GM19468 (cell line): ENCODE measurements around the gene OTUB1.
A peak's percentile ranks its signal among the peaks of the same experiment; 100 is the strongest.

Source experiments
- ATAC-seq: cut with Tn5 transposase; IDR thresholded peaks from one replicate; pipeline ENCODE4 v1.9.1; 2021; ENCODE audit warnings: mild to moderate bottlenecking, moderate library complexity, moderate number of reproducible peaks; ENCODE audit not compliant: unreplicated experiment; ENCODE audit errors: extremely low read depth

The OTUB1 gene

DNA sequence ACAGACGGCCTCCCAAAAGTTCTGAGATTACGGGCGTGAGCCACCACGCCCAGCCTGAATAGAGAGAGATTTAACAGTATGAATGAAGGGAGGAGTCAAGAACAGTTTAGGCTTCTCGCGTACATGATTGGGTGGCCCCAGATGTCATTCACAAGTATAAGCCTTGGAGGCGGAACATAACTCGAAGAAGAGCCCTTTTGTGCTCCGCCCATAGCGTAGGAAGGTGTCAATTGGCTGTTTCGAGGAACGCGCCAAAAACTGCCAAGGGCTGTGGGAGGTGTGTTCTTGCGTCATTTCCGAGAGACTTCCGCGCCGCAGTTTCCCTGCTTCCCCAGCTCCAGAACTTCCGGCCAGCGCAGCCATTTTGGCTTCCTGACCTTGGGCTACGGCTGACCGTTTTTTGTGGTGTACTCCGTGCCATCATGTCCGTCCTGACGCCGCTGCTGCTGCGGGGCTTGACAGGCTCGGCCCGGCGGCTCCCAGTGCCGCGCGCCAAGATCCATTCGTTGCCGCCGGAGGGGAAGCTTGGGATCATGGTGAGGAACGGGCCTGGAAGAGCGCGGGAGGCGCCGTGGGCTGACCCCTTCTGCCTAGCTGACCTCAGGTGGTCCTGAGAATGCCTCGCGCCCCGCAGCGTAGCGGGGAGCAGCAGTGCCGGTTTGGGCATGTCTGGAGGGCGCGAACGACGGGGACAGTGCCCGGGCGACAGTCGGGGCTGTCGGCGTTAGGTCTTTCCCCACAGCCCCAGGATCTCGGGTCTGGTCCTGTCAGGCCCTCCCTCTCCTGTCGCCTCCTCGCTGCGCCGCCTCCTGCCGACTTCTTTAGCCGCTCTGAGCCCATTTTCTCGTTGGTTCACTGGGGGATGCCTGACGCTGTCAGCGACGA, 11.7 kb upstream of the OTUB1 start, which contains the start of gene COX8A:
Gene COX8A, plus strand, starts transcription at position 362 of the 885 bp plus-strand sequence. Its CDS starts 61 bp downstream, at position 423.
- ATAC-seq = peak; percentile 91

DNA sequence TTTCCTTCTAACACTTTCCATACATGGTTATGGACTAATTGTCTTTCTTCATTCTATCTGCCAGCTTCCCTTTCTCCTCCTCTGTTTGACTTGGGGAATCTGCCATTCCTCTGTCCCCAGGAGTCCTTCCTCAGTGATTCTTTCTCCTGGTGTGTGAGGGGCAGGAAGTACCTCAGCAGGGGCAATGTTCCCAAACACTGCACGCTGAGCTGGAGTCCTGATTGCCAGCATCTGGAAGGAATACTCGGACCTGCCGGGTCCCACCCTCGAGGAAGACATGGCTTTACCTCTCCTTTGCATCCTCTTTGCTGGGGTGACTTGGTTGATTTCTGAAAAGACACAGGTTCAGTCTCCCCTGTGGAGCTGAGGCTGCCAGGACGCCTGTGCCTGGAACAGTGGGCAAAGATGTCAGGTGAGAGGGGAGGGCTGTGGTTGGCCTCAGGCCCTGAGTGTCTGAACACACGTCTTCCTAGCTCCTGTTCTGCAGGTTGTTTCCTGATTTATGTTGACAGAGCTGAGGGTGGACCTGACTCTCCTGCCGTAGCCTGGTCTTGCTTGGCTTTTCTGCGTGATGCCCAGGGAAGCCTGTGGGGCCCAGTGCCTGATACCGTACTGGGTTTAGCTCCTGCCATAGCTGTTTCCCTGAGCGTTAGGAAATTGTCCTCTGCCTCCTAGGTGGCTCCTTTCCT, 7.5 kb upstream of the OTUB1 start:
- no peak for ATAC-seq

DNA sequence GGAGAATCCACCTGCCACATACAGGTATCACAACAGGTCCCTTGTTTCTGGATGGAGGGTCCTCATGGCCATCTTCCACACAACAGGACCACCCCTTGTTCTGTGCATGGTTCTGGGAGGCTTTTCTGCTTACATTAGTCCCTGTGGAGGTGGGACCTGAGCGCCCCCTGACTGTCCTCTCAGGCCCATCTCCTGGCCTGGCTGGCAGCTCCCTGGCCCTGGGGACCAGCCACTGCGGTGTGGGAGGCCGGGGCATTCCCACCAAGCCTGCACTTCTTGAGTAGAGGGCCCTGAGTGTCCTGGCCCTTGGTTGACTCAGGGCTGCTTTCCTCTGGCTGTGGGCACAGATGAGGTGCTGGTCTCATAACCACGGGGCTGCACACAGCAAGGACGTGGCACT, 6.8 kb upstream of the OTUB1 start:
- no peak for ATAC-seq

DNA sequence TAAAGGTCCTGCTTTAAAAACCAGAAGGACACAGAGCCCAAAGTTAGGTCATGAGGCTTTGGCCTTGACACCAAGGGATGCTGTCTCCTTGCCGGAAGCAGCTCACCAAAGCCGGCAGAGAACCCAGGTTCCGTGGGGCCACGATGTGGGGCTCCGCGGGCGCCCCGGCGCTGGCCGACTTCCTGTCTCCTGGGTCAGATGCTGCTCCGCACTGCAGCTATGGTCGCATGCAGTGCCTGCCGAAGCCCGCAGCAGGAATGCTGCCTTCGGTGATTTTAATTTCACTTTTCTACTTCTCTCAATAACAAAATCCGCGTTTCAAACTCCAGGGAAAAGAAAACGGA, 454 bp upstream of the OTUB1 start:
- ATAC-seq = no peak

DNA sequence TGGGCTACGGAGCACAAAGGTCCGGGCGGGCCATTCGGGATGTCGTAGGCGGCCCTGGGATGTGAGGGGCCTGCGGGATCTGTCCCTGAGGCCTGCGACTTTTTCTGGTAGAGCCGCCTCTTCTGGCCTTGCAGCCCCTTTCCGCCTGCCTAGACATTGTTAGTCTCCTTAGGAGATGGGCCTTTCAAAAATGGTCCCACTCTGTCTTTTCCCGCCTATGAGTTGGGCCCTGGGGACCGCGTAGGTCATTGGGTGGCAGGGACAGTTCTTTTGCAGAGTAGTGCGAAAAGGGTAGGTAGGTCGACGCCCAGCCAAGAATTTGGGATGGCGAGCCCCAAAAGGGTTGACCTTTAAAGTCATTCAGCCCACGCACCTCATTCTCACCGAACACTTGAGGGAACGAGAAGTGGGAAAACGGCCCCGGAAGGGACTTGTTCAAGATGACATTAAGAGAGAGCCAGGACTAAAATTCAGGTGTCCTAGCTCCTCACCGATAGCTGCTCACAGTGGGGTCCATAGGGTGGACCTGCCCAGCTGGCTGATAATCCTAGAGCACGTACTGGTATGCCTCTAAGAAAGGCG, 785 bp downstream of the OTUB1 start:
- no peak for ATAC-seq

DNA sequence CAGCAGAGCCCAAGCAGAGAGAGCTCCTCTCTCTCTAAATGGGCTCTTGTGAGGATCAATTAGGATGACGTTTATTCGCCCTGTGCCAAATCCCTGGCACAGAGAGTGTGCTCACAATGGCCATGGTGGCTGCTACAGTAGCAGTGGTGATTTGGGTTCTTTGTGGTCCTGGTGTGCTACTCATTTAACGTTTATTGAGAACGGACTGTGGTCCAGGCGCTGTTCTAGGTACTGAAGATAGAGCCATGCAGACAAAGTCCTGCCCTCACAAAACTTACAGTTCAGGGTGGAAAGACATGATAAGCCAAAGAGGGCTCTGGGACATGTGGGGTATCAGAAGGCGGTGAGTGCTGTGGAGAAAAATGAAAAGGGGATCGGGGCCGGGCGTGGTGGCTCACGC, 5.3 kb downstream of the OTUB1 start:
- ATAC-seq = no peak

DNA sequence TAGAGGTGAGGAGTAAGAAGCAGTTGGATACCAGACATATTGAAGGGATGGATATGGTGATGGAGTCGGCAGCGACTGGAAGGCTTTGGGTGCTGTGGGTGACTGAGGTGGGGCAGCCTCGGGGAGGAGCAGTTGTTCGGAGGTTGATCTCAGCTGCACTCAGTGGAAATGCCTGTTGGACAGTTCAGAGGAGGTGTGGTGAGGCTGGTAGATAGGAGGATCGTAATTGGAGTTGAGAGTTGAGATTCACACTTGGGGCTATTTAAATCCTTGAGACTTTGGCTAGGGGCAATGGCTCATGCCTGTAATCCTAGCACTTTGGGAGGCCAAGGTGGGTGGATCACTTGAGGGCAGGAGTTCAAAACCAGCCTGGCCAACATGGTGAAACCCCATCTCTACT, 6.9 kb downstream of the OTUB1 start:
- ATAC-seq = no peak

DNA sequence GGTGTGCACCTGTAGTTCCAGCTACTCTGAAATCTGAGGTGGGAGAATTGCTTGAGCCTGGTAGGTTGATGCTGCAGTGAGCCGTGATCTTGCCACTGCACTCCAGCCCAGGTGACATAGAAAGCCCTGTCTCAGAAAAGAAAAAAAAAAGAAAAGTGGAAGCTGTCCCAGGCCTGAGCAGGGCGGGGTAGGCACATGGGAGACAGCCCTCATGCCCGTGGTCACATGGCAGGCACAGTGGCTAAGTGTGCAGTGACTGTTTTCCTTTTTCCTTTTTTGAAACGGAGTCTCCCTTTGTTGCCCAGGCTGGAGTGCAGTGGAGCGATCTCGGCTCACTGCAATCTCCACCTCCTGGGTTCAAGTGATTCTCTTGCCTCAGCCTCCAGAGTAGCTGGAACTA, 7.8 kb downstream of the OTUB1 start:
- no peak for ATAC-seq

DNA sequence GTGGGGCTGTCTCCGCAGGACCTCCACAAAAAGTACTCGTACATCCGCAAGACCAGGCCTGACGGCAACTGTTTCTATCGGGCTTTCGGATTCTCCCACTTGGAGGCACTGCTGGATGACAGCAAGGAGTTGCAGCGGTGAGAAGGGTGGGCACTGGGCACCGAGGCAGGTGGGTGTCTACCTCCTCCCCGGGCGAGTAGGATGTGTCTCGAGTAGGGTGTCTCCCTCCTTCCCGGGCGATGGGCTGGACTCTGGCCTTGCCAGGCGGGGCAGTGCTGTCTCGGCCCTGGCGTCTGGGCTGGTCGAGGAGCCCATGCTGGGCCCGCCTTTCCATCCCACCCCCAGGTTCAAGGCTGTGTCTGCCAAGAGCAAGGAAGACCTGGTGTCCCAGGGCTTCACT, 10.3 kb downstream of the OTUB1 start:
- ATAC-seq = no peak

DNA sequence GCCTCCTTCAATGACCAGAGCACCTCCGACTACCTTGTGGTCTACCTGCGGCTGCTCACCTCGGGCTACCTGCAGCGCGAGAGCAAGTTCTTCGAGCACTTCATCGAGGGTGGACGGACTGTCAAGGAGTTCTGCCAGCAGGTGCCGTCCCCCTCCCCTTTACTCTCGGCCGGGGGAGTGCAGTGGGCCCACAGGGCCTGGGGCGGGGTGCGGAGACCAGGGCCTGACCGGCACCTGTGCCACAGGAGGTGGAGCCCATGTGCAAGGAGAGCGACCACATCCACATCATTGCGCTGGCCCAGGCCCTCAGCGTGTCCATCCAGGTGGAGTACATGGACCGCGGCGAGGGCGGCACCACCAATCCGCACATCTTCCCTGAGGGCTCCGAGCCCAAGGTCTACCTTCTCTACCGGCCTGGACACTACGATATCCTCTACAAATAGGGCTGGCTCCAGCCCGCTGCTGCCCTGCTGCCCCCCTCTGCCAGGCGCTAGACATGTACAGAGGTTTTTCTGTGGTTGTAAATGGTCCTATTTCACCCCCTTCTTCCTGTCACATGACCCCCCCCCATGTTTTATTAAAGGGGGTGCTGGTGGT, 11.0 kb downstream of the OTUB1 start:
- no peak for ATAC-seq

DNA sequence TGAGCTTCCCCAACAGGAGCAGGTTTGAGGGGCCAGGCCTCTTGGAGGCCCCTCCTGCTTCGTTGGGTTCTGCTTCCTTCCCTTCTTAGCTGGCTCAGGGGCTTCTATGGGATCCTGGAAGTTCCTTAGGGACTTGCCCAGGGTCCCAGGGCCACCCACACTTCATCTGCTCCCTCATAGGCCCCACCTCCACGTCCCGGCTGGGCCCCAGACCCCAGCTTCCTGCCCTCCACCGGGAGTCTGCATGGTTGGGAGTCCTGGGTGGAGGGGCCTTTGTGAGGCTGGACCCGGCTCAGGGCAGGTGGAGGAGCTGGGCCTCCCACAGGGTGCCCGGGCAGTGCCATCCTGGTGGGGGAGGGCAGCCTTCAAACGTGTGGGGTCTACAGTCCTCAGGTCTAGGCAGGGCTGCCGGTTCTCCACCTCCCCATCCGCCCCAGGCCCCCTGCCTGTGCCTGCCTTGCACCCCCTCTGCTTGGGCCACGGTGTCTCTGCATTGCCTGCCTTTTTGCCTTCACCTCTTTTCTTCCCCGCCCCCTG, 11.6 kb downstream of the OTUB1 start:
- ATAC-seq = no peak

DNA sequence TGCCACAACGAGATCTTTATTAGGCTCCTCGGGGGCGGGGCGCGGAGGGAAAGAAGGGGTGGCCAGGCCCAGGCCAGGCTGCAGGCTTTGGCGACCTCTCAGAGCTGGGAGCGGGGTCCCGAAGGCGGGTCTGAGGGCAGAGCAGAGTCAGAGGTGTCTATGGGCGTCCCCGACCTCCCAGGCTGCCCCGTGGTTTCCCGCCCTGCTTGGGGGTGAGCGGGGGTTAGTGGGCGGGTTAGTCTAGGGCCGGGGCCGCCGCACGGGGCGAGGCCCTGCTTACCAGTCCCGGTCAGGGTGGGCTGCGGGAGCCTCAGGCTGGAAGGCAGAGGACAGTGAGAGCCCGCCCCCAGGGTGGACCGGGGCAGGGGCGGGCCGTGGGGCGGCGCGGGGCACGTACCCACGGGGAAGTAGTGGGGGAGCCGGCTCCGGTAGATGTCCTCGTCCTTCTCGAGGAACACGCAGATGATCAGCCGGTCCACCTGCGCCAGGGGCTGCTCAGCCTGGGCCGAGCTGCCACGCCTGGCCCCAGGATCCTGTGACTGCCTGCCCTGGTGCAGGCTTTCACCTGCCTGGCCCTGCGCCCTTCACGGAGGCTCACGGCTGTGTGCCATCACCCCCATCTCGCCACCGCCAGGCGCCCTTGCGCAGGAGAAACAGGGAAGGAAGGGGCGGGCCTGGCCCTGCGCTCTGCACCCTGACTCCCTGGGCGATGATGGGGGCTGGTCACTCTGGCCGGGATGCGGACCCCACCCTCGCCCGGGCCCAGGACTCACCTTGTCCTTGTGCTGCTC, 12.5 kb downstream of the OTUB1 start:
- no peak for ATAC-seq

DNA sequence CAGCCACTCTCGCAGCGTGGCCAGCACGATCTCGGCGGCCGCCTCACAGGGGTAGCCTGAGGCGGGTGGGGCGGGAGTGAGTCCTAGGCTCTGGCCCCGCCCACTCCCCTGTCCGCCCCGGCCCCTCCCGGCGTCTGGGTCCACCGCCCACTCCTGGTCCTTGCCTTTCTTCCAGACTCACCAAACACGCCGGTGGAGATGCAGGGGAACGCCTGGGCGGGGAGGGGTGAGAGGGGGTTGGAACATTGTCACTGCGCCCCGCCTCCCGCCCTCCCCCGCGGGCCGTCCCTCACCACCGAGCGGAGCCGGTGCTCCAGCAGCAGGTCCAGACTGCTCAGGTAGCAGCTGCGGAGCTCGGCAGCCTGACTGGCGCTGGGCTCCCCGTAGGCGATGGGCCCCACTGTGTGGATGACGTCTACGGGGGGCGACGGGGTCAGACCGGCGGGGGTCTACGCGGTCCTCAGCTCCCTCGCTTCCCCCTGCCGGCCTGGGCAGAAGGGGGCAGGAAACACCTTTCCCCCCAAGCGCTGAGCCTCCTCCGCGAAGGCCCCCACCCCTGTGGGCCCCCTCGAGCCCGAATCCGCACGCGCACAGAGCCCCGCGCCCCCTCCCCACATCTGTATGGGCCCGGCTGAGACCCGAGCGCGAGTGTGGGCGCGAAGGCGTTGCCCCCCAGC, 13.2 kb downstream of the OTUB1 start:
- ATAC-seq = no peak

DNA sequence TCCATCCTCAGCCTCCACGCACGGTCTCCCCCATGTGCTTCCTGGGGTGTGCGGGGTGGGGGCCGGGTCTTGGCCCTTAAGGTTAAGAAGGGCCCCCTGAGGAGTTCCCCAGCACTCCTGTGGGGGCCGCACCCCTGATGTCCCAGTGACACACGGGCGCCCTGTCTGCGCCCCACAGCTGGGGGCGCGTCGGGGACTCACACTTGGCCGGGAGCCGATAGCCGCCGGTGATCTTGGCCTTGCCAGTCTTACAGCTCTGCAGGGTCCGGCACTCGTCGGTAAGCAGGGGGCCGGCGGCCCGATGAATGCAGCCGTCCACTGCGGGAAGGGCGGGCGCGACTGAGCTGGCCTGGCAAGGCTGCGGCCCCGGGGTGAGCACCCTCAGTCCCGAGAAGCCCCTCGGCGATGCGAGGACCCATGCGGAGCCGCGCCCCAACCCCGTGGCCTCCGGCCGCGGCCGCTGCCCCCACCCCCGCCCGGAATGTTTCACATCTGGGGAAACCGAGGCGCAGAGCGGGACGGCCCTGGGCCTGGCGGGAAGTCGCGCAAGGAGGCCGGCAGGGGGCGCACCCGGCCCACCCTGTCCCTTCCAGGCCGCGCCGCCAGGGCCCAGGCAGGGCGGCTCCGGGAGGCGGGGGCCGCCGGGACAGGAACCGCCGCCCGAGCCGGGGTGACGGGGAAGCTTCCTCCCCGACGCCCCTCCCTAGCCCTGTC, 13.9 kb downstream of the OTUB1 start:
- ATAC-seq = no peak

DNA sequence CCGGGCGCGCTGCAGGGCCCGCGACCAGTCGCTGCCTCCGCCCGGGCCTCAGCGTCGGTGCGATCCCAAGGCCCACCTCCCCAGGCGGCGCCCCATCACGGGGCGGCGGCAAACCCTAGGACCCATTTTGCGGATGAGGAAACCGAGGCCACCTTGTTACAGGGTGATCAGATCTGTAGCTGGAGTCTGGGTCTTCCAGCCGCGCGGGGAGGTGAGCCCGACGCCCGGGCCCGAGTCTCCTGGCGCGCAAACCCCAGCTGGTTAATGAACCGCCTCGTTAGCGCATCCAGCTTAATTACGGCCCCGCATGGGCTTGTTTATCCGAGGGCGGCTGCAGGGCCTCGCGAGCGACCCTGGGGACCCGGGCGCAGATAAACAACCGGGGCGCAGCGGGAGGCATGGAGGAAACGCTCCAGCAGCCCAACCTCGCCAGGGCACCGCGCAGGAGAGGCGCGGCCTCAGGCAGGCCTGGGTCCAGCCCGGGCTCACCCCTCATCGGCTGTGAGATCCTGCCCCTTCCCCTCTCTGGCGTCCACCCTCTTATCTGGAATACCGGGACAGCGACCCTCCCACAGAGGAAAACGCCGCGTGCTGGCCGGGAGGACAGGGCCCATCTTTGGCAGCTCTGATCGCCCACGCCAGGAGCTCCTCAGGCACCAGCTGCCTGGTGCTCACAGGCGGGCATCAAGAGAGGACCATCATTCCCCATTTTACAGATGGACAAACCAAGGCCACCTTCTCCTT, 14.7 kb downstream of the OTUB1 start:
- ATAC-seq = no peak

DNA sequence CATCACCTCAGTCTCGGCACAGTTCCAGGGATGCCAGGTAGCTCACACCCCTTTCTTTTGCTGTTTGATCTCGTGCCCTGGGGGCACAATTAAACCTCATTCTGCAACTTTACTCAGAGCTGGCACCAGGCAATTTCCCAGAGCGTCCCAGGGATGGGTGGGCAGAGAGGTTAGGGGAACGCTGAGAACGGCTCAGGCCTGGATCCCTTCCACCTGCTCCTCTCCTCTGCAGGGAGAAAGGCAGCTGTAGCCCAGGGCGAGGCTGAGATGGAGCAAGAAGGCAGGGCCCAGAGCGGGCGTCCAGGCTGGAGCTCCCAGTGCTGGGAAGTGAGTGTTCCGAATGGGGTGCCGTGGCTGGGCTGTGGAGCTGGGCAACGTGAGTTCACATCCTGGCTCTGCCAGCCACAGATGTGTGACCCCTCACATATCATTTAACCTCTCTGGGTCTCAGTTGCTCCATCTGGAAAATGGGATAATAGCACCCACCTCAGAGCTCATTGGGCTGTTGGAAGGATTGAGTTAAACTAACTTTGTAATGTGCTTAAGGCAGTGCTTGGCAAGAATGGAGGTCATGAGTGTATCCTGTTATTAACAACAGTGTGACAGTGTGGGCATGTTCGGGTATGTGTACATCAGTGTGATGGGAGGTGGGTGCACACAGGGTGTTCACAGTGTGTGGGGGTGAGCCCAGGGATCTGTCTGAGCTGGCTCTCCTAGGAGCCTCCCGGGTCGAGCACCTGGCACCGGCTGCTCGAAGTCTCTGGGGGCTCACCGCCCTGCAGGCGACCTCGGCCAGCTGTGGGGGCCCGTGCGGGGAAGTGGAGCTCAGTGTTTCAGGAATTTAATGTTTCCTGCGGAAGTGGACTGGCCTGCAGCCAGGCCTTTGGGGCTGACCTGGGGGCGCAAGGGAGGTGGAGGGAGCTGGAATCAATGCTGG, 15.5 kb downstream of the OTUB1 start:
- no peak for ATAC-seq
